GM19328 (cell line): ENCODE data around the gene DISP2.

Source experiments
- ATAC-seq: cut with Tn5 transposase; IDR thresholded peaks from one replicate; pipeline ENCODE4 v1.9.1; 2021; ENCODE audit warnings: mild to moderate bottlenecking, moderate library complexity; ENCODE audit not compliant: unreplicated experiment

The DISP2 gene

DNA sequence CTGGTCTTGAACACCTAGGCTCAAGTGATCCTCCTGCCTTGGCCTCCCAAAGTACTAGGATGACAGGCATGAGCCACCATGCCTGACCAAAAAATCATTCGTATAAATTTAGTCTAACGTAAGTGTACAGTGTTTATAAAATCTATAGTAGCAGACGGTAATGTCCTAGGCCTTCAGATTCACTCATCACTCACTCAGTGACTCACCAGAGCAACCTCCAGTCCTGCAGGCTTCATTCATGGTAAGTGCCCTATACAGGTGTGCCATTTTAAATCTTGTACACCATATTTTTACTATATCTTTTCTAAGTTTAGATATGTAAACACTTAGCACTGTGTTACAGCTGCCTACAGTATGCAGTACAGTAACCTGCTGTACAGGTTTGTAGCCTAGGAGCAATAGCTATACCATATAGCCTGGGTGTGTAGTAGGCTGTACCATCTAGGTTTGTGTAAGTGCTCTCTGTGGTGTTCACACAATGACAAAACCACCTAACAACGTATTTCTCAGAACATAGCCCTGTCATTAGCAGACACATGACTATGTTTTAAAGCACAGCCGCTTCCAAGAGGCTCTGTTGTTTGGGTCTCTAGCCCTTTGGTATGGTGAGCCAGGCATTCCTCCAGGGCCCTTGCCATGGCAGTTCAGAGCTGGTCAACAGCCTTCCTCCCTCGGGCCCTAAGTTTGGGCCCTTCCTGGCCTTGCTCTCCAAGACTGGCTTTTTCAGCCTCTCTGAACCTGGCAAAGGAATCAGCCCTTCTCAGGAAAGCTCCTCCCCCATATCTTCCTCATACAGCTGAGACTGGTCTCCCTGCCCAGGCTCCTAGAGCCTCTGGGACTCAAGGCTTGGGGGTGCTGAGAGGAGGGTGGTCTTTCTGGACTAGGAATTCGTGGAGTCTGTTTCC, 15.4 kb upstream of the DISP2 start:
- ATAC-seq = no peak

DNA sequence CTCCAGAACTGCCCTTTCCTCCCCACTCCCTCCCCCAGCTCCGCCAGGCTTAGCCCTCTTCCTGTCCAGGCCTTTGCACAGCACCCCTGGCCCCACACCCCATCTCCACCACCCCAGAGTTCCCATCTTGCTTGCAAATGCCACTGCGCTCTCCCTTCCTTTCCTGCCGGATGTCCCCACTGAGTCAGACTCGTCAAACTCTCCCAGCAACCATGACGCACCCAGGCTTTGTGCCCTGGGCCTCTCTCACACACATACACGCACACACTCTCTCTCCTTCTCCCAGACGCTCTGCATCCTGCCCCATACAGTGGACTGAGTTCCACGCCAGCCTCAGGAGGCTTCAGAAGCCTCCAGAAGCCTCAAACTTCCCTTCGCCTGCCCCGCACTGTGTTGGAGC, 14.5 kb upstream of the DISP2 start:
- ATAC-seq = no peak

DNA sequence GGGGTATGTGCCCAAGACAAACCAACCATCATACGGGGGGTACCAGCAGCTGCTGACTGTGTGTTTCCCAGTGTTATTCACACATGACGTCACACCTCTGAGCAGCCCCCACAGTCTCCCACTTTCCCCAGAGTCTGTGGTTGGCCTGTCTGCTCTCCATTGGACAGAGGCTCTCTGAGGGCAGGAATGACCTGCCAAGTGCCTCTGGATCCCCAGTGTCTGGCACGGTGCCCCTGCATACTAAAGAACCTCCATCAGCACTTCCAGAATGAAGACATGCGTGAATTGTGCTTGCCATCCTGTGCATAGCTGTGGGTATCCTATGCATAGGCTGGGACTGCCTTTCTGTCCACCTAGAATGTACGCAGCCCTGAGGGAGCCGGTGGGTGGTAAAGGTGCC, 13.8 kb upstream of the DISP2 start:
- no peak for ATAC-seq

DNA sequence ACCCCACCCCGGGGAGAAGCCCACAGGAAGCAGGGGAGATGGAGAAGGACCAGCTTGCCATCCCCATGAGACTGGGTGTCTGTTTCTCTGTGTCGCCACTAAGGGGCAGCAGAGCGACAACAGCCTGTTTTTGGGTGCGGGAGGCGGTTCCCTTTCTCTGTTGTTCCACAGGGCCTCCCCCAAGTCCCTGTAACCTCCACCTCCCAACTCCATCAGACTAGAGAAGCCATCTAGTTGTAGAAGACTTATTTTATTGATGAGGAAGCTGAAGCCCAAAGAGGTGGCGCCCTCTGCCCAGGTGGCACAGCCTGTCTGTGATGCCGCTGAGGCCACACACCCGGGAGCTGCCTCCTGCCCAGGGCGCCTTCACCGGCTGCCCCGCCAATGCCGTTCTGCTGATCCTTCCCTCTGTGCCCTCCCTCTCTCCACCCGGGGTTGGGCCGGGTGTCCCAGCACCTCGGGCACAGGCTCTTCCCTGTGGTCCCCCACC, 13.3 kb upstream of the DISP2 start:
- no peak for ATAC-seq

DNA sequence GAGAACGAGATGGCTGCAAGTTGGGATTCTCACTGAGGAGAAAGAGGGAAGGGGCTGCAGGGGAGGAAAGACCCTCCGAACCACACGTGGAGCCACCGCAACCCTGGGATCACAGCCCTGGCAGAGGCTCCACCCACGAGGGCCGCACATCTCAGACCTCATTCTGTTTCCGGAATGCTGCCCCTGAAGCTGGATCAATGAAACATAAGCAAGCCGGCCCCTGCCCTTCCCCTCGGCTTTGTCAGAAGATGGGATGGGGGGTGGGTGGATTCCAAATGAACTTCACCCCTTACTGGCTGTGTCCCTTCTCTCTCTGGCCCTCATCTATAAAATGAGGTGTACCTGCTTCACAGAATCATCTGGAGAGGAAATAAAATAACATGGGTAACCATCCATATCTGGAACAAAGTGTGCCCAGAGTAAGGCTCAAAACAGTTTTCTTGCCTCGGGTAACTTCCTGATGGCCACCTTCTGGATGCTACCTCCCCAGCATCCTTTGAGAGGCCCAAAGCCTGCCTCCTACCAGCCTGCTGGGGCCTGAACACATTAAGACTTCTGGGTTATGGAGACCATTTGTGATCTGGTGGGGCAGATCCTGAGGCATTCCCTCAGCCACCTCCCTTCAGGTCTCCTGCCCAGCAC, 12.7 kb upstream of the DISP2 start:
- ATAC-seq = no peak

DNA sequence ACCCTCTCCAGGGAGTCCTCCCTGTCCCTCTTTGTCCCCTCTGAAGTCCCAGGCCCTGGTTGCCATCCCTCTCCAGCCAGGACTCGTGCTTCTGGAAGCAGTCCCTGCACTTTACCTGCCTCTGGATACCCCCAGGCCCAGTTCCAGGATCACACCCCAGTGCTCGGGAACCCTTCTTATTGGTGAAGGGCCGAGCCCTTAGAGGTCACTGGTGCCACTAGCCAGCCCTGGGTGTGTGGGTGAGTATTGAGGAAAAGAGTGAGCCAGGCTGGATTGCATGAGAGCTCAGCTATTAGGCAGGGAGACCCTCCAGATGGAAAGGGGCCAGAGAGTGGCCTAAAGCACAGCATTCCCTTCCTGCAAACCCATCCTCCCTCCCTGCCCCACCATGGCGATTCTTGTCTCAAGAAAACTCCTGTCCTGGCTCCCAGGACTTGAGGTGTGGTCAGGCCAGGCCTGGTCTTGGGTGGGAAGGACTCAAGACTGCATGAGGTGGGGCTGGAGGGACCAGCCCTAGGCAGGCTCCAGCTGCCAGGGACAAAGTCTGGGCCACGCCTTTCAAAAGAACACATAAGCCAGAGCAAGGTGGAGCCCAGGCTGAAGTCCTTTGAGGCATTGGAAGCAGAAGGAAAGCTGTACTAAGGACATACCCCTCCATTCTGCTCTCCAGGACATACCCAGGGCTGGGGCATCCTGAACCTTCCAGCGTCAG, 12.0 kb upstream of the DISP2 start:
- ATAC-seq = no peak

DNA sequence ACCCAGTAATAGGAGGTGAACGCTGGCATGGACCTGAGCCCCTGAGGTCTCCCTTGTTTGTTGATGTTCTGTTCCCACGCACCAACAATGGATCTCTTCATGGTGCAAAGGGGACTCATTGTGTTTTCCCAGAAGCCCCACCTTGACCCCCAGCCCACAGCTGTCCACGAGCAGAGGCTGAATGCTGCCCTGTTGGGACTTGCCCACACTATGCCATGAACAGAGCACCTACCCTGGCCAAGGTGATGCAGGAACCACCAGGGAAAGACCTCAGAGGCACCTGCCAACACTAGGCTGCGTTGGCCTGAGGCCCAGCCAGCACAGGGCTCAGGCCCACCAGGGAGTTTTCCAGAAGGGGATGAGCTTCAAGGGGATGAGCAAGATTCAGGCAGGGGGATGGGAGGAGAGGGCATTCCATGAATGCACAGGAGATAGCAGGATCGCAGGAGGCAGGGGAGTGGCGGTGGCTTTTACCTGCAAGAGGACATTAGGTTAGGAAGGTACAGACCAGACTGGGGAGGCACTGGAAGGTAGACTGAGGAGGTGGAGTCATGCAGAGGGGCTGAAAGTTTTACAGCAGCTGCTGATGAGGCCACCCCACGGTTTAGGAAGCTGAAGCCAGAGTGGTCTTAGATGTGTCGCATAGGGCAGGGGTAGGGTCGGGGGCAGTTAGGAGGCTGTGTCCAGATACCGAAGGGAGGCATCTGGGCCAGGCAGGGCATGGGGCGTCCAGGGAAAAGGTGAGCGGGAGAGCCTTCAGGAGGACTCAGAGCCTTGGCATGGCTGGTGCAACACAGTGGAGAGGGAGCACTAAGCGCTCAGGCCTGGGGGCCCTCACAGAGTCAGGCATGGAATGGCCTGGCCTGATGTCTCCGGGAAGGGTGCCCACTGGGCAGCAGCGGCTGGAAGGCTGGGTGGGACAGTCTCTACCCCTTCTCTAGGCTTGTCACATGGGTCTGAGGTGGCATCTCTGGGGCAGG, 11.2 kb upstream of the DISP2 start:
- ATAC-seq = no peak

DNA sequence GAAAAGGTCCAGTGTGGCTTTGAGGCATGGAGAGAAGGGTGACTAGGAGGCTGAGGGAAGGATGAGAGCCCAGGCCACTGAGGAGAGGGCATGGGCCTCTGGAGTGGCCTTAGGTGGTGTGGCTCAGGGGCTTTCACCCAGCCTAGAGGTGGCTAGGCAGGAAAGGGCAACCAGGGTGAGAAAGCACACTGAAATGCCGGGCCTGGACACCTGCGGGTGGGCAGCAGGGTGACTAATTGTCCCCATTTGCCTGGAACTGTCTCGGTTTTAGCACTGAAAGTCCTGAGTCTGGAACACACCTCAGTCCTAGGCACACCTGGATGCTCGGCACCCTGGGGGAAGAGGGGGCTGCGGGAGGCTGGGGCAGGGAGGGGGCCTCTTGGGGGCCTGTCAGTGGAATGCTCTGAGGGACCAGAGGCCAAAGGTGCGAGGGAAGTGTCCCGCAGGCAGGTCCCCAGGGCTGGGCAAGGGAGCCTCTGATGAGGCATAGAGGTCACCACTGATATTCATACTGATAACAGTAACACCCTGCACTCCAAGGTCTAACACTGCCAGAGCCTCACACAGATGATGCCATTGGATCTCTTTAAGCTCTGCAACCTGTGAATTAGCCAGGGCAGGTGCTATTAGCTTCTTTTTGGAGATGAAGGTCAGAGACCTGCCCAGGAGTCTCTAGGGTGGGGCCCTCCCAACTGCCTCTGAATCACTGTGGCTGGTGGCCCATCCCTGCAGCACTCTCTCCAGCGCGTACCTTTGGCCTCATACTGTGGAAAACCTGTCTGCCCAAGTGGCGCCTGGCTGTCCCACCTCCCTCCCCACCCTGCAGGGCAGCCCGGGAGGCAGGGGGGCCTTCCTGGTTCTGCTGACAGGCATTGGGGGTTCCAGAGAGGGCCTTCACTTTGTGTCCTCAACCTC, 10.2 kb upstream of the DISP2 start:
- ATAC-seq = no peak

DNA sequence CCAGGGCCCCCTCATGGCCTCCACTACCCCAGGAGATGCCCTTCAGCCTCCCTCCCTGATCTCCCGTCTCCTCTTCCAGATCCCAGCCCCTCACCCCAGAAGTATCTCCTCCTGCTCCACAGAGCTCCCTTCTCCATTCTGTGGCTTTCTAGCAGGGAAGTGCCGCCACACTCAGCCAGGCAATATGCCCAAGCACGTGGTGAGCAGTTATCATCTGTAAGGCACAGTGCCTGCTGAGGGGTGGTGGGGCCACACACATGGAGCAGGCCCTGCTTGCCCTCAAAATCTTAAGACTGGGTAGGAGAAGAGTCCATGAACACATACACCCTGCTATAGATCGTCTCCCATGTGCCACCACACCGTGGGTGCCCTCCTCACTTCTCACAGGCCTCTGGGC, 9.5 kb upstream of the DISP2 start:
- ATAC-seq = no peak

DNA sequence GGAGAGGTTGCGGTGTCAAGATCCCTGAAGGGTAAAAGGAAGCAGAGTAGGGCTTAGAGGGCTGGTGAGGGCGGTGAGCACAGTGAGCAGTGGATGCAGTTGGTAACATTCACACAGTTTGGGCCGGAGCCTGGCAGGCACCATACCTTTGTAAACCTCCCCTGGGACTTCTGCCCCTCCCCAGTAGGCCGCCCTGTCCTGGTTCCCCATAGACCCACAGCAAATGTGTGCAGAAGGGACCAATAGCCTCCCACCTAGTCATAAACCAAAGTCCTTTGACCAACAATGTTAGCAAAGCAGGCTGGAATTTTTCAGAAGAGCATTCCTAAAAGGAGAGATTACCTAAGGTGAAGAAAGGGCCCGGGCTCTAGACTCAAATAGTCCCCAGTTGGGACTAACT, 8.9 kb upstream of the DISP2 start:
- ATAC-seq = no peak

DNA sequence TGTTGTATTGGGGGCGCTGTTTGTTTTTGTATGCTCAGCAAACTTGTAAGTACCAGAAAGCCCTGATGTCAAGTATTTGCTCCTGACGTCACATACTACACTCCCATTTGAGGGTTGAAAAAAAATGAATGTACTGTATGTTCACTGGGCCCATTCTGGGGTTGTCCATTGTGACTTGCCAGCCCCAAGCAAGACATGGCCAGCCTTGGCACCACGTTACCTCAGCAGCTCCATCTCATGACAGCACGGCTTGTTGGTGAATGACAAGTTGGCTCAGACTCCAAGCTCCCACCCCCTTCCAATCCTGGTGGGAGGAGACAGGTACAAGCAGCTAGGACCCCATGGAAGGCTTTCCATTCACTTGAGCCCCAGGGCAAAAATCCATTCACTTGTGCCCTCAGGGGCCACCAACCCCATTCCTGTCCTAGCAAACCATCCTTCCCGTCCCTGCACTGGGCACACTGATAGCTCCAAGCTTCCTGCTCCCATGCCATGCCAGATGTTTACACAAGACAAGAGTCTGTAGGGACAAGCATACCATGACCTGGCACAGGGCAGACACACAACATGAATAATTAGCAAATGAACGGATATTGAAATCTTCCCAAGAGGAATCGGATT, 5.6 kb upstream of the DISP2 start:
- no peak for ATAC-seq

DNA sequence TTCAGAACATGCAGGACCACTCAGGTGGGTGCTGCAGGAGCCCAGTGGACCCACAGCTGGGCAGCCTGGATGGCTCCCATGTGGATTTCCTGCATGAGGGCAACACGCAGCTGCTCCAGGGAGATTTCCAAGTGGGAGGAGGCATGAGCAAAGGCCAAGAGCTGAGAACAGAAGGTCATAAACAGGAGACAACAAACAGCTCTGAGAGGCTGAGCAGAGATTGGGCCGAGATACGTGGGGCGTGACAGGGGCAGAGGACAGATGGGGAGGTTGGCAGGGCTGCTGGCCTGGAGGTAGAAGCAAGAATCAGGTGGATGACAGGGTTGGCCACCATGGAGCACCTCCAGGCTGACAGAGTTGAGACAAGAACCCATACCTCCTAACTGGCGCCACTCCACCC, 4.3 kb upstream of the DISP2 start:
- no peak for ATAC-seq

DNA sequence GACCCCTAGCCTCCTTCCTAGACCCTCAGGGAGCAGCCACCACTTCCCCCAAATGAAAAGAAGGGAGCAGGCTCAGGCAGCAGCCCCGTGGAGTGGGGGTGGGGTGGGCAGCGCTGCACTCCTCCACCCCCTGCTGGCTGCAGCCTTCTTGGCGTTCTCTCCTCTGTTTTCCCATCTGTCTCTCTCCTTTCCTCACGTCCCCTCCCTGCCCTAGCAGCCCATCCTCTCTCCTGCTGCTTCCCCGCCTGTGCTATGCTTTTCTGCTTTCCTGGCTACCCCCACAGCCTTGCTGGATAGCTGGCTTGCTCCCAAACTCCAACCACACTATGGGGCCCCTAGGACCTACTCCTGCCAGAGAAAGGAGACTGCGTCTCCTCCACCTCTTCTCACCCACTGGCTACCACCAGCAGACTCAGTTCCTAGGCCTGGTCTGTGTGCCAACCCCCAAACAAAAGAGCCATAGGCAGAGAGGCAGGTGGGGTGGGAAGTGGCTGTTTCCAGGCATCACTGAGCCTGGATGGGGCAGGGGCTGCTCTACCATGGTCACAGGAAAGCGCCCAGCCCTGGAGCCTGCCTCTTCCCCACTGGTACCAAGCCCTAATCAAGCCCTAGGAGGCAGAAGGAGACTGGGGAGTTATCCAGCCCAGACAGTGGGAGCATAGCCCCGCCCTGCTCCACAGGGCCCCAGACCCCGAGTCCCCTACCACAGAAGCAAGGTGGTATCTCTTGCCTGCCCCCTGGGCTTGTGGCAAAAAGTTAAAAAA, 3.4 kb upstream of the DISP2 start:
- no peak for ATAC-seq

DNA sequence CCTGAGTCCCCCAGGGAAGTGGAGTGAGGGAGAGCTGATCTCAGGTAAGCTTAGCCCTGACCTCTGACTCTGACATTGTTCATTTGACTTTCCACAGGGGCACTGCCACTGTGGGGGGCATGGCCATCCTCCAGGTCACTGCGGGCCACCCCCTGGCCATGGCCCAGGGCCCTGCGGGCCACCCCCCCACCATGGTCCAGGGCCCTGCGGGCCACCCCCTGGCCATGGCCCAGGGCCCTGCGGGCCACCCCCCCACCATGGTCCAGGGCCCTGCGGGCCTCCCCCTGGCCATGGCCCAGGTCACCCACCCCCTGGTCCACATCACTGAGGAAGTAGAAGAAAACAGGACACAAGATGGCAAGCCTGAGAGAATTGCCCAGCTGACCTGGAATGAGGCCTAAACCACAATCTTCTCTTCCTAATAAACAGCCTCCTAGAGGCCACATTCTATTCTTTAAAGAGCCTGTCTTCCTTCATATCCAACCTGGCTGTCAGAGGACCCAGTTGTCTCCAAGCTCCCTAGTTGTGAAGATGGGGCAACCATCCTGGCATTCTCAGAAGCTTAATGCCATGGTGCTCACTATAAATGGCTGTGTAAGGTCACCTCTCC, 1.9 kb upstream of the DISP2 start:
- ATAC-seq = no peak

DNA sequence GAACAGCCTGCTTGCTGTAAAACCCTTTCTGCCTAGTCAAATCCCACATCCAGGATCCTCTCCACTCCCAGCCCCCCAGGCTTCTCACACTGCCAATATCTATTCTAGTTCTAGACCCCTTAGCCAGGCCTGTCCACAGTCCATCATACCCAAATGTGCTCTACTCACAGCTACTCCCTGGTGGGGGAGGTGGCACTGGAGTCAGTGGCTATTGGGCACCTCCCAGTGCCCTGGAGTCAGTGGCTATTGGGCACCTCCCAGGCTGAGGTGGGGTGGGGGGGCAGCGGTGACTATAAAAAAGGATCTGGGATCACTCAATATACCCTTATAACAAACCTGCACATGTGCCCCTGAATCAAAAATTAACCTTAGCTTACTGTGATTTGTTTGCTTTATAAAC, 773 bp upstream of the DISP2 start:
- no peak for ATAC-seq

DNA sequence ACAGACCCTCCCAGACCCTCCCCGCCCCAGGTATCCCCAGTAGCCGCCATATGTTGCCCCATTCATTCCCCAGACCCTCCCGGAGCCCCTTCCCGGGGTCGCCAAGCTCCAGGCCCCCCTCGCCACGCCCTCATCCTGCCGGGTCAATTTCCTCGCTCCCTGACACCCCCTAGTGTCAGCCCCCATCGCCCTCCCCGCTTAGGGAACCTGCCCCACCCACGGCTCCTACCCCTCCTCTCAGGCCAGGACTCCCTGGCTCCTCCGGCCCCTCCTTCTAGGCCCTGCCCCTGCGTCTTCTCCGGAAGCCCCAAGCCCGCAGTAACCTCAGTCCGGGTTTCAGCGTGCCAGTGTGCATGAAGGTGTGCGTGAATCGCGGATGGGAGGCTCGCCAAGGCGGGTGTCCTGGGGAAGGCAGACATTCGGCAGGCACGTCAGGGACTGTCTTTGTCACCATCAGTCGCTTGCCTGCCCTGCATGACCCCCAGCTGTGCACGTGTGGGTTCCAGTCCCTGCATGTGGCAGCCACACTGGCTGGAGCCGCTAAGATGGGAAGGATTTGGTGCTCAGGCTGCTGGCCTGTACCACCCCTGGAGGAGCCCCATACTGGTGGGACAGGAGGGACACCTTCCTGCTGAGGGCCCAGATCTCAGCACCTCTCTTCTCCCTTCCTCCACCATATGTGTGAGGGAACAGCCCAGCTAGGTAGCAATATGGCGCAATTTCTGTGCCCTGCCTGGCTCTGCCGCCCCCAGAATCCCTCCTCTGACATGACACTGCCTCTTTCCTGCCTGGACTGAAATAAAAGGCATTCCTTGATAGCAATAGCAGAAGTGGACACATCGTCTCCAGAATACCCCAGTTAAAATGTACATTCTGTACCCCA, 693 bp downstream of the DISP2 start:
- ATAC-seq = no peak

DNA sequence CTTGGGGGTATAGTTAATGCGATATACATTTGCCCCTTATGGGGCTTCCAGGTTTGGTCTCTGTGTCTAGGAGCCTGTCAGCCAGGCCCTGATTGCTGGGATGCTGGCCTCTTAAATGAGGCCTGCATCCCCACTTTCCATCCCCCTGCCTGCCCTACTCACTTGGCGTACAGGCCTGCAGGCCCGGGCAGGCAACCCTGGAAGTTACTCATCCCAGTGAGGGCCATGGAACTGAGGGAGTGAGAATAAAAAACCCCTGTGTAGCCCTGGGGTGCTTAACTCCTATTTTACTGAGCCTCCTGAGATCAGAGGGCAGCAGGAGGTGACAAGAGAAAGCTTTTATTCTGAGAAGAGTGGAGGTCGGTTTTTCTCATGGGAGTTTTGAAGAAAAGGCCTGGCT, 2.0 kb downstream of the DISP2 start:
- ATAC-seq = no peak
